ENCODE measurements around the gene DAAM2.
A peak's percentile ranks its signal among the peaks of the same experiment; 100 is the strongest.

Gene DAAM2

DNA sequence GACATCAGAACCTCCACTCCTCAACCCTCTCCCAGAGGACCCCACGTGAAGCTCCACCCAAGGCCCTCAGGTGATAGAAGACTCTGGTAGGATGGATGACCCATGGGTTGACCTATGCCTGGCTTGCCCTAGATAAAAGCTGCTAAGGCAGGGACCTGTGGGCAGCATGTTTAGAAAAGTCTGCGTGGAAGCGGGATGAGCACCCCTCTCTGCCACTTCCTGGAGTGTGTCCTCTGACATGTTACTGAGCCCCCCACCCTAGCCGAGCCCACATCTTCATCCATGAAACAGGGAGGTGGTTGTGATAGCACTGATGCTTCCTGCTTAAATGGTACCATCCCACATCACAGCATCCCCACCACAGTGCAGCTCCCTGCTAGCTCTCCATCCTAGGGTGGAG, 120.3 kb downstream of the DAAM2 start:
- no peak for DNase-seq

DNA sequence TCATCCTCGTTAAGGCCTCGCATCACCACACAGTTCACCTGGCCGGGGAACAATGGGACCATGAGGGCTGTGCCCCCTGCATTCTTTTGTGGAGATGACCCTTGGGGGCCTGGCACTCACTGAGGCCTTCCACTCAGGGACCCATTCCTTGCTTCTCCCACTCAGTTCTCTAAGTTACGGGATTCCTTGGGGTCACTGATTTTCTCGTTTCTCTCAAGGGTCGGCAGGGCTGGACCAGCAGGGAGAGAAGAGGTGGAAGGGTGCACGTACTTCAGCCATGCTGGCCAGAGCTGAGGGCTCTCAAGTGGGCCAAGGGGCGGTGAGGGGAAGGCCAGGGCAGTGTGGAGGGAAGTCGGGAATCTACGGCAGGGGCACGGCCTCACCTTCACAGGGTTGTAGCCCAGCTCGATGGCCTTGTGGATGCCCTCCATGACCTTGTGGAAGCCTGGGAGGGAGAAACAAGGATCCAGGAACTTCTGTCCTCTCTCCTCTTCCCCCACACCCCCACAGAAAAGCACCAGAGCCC, 121.3 kb downstream of the DAAM2 start:
- no peak for DNase-seq

DNA sequence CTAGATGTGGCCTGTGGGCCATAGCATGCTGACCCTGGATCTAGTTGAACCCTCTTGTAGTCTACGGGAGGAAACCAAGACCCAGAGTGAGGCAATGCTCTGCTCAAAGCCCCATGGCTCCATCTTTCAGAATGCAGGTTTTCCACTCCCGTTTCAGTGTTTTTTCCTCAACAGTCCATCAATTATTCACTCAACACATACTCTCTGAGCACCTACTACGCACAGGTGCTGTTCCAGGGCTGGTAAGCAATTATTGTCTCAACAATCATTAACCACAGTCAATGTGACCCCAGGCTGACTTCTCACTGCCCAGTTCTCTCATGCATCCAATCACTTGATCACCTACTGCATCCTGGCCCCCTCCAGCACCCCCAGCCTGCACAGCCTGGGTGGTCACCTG, 122.1 kb downstream of the DAAM2 start:
- DNase-seq: no peak

DNA sequence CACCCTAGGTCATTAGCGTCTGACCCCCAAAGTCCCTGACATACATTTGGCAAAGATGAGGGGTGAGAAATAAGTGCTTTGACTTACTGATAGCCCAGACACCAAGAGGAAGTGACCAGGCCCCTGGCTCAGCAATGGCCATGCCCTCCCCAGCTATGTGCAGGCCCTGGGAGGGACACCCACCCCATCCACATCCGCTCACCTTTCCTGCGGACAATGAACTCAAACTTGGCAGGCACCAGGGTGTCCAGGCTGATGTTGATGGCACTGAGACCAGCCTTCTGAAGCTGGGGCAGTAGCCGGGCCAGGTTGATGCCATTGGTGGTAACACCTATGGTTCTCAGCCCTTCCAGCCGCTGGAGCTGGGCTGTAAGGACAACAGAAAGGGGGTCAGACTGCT, 123.7 kb downstream of the DAAM2 start:
- no peak for DNase-seq

DNA sequence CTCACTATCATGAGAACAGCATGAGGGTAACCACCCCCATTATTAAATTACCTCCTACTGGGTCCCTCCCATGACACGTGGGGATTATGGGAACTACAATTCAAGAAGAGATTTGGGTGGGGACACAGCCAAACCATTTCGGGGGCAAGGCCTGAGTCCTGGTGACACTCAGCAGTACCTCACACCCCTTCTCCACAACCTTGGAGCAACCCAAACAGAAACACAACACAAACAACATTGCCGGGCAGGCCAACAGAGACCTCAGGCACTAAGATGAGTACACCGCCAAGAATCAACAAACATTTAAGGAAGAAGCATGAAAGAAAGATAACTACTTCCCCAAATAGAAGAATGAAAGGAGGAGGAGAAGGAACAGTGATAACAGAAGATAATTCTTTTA, 125.2 kb downstream of the DAAM2 start:
- no peak for DNase-seq

DNA sequence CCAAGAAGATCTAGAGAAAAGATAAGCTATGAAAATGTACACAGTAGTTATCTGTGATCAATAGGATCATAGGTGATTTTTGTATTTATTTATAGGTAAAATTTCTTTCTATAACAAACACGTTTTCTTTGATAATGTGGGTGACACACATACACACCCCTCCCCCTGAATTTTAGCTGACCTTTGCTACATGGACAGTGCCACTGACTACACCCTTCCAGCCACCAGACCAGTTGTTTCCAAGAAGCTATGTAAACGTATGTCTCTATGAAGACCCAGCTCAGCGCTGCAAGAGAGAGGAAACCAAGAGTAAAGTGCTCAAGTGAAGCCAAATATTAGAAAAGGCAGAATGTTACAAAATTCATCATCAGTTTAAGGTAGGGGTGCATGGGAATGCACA, 125.8 kb downstream of the DAAM2 start:
- no peak for DNase-seq

DNA sequence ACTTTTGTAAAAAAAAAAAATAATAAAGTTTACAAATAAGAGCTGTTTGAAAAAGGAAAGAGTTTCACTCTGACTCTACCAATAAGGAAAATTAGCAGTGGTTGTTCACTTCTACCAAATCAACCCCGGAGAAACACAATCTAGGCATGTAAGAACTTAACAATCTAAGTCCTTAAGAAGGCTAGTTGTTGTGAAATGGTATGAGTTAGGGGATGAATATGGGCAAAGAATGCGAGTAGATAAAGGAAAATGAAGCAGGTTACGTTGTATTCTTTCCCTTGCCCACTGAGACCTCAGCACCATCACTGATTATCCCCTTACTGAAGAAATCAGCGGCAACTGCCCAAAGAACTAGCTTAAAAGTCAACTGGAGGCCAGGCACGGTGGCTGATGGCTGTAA, 126.7 kb downstream of the DAAM2 start:
- DNase-seq: no peak

DNA sequence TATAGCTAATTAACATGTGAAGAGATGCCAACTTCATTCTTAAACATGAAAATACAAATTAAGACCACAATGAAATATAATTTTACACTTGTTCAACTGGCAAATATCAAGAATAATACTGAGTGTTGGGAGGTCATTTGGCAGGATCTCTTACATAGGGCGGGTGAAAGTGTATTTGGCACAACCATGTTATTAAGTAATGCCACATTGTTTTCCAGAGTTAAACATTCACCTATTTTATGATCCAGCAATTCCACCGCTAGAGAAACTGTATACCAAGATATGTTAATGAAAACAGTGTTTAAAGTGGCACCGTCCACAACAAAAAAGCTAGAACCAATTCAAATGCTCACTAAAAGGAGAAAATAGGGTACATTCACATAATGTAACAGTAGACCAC, 128.0 kb downstream of the DAAM2 start:
- no peak for DNase-seq

DNA sequence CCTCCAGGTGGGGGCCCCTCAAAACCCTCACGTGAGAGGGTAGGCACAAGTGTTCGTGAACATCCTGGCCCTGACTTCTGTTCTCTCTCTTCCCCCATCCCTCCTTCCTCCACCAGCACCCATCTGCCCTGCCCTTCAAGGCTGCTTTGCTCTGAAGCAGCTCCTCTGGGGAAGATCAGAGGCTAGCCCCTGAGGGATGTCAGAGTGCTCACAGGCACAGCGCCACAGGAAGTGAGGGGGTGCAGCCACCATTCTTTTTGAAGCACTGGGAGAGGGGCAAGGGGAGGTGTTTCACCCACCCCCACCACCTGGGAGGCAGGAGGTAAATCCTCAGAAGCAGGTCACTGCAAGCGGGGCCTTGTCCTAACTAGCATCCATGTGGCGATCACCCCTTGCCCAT, 130.6 kb downstream of the DAAM2 start:
- no peak for DNase-seq

DNA sequence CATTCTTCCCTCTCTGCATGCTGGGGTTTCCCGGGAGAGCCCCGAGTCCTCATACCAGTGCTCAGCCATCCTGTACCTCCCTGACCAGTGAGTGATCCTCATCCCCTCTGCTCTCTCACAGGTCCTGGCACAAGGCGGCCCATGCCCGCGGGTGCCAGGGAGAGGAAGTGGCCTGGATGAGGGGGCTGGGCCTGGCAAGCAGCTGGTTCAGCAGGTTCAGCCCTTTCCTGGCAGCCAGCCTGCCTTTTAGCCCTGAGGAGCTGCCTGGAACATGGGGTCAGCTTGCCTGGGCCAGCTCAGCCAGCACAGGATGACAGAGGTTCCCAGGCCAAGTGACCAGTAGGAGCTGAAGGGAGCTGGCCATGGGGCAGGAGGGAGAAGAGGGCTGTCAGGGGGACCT, 131.2 kb downstream of the DAAM2 start:
- DNase-seq: no peak

DNA sequence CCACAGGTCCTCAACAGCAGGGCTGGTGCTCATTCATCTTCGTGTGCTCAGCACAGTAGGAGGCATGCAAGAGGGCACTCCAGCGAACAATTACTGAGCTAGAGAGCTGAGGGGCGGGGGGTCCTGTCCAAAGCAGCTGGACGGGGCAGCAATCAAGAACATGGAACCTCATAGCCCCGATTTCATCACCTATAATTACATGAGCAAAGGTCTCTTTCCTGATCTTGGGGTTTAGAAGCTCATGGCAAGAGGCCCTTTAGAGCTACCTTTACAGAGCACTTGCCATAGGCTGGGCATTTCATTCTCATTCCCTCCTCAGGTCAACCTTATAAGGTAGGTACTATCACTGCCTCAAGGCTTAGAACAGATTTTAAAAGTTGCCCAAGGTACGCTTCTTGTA, 131.7 kb downstream of the DAAM2 start:
- DNase-seq: no peak

DNA sequence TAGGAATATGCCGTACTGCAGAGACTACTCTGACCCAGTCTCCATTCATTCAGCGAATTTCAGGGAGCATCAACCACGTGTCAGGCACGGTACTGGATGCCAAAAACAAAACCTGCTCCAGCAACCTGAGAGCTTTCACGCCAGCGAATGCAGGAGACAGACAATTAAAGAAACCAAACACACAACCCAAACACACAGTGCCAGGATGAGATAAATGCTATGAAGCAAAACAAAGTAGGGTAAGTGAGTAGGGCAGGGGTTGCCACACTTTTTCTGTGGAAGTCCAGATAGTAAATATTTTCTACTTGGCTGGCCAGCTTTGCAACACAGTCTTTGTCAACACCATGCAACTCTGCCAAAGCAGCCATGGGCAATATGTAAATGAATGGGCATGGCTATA, 132.1 kb downstream of the DAAM2 start:
- no peak for DNase-seq

DNA sequence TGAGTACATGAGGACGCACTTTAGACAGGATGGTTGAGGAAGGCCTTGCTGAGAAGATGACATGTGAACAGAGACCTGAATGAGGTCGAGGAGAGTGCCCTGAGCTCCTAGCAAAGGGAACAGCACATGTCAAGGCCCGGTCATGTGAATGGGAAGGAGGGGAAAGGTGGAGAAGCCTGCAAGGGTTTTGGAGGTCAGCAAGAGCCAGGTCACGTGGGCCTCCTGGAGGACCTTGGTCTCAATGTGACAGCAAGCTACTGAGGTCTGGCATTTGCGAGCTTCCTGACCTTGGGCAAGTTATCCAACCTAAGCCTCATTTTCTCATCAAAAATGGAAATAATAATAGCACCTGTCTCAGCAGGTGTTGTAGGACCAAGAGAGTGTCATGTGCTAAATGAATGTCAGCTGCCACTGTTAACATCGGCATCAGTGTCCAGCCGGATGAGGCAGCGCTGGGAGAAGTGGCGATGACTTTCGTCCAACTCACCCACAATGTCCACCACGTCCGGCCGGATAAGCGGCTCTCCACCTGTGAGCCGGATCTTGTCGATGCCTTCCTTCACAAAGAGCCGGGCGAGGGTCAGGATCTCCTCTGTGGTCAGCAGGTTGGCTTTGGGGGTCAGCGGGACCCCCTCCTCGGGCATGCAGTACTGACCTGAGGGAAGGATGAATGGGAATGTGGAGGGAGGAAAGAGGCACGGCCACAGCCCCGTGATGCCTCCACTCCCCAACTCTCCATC, 133.2 kb downstream of the DAAM2 start:
- DNase-seq: no peak

DNA sequence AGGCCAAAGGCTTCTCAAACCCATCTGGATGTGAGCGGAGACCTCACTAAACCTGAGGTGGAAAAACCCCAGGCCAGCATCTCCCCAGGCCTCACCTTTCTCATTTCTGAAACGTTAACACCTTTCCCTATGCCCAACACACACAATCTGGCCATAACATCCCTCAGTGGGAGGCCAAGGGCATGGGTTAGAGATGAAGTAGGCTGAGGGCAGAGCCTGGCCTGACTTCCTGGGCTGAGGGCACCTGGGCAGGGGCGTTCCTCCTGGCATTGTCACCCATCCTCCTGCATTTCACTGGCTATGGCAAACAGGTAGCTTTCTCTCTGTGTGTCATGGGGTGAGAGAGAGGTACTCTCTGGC, 133.7 kb downstream of the DAAM2 start:
- DNase-seq: no peak

DNA sequence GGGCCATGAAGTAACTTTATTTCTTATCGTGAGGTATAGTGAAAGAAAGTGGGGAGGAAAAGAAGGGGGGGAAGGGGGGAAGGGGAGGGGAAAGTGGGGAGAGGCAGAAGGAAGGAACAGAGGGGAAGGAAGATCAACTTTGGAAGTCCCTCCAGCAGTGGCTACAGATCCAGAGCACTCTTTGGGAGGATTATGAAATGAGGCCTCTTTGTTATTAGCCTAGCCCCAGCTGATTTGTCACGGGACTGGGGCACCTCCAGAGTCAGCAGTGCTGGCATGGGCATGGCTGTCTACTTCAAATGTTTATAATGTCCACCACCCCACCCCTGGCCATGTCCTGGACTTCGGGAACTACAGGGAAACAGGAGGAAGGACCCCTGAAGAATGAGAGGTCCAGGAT, 134.5 kb downstream of the DAAM2 start:
- DNase-seq: no peak

DNA sequence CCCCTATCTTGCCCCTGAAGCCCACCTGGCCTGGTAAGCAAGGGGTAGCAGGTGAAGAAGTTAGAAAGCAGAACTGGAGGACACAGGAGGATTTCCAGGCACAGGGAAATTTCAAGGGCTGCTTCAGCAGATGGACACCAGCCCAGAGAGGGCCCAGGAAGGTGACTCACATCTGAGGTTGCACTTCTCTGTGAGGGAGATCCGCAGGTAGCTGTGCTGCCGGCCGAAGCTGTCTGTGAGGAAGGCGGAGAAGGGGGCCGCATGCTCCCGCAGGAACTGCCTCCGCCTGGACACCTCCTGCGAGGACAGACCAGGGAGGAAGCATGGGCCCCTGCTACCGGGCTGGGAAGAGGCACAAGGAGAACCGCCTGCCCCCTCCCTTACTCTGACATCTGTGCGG, 135.0 kb downstream of the DAAM2 start:
- no peak for DNase-seq

DNA sequence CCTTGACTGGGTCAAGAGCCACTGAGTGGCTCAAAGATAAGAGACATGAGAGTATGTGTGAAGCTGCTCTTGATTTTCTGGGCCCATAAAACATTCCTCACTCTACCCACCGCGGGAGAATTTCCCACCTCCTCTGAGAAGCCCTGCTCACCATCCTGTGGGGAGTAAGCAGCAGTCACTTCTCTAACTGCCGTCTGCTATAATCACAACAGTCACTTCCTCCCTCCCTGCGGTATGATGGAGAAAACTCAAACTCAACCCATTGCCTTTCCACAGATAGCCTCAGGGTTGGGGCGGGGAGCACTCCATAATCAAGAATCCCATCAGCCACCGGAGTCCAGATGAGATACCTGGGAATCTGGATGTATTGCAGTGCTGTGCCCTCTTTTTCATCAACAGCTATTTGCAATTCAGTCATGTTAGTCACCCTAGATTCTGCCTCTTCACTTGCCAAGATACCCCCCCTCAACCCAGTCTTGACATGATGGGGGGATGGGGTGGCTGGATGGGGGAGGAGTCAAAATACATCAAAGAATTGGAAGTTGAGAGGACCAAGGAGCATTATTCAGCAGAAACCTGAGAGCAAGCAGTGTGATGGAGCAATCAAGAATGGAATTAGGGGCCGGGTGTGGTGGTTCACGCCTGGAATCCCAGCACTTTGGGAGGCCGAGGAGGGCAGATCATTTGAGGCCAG, 137.0 kb downstream of the DAAM2 start:
- no peak for DNase-seq

DNA sequence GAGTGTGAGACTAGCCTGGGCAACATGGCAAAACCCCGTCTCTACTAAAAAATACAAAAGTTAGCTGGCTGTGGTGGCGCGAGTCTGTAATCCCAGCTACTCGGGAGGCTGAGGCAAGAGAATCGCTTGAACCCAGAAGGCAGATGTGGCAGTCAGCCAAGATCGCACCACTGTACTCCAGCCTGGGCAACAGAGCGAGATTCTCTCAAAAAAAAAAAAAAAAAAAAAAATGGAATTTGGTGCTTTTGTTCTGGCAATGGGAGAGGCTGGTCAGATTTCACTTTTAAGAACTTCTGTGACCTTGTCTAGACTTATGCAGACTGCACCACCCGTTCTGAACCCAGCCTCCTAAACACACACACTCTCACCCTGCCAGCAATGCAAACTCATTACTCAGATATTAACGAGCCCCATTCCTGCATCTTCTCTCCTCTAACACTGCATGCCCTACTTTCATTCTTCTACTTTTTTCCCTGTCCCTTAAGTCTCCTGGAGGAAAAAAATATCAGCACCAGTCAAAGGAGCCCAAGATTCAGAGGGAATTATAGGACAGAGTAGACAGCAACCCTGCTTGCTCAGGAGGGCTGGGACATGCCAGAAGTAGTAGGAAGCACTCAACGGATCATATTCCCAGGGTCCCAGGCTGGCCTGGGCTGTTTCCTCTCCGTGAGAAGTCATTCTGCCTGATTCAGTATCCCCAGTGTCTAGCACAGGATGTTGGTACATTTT, 137.7 kb downstream of the DAAM2 start:
- no peak for DNase-seq

DNA sequence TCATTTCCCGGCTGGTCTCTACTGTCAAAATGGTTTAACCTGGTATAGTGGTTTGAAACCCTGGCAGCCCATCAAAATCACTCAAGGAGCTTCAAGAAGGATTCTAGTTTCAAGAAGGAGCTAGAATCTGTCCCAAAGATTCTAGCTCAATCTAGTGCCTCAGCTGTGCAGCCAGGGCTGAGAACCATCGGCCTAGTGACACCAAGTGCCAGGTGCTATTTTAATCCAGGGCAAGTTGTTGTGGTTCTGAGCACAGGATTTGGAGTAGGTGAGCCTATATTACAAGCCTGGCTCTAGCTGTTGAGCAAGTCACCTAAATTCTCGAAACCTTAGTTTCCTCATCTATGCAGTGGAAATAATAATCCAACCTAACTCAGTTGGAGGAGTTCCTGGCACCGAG, 138.4 kb downstream of the DAAM2 start:
- DNase-seq: no peak

DNA sequence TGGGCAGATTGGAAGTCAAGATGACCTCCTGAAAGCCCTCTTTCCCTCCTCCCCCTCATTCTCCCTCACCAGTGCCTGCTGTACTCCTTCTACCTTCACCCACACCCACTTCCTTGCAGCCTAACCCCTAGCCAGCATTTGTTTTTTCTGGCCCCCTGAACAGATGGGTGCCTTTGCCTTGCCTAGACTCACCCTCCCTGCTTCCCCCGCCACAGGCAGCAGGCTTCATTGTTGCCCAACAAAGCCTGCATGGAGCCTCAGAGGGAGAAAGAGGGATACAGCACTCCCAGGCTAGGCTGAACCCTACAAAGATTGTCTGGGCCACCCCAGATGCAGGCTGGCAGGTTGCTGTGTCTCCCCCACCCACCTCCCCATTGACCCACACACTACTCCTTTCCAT, 139.4 kb downstream of the DAAM2 start:
- no peak for DNase-seq

DNA sequence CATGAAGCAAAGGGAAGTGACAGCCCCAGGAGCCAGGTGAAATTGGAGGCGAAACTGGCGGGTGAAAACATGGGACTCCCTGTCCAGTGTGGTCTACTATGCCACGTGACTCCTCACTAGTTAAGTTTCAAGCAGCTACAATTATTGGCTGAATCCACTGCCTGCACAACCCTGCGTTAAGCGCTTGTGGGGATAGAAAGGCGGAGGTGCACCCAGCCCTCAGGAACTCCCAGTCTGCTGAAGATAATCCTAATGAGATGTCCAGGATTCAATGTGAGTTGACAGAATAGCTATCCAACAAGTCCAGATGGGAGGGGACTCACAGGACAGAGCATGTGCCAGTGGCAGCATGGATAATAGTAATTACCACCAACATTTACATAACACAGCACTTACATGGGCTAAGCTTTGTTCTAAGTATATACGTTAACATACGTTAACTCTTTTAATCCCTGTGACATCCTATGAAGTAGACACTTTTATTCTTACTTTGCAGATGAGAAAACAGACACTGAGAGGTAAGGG, 140.3 kb downstream of the DAAM2 start:
- DNase-seq: no peak

DNA sequence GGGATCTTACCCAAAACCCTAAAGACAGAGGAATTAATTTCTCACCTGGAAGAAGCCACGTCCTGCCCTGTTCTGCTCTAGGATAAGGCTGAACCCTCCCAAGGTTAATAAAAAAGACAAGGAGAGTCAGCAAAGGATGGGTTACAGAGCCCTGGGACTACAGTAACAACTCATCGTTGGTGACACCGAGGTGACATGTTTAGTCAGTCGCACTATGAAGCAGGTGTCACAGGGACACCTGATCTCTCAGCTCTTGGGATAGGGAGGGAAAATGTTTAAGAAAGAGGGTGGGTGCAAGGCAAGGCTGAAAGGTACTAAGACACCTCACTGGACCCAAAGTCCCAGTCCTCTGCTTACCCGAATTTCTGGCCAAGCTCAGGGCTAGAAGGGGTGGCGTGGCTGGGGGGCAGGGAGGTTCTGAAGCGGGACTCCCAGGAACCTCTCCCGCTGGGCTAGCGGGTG, 141.5 kb downstream of the DAAM2 start:
- DNase-seq: no peak

DNA sequence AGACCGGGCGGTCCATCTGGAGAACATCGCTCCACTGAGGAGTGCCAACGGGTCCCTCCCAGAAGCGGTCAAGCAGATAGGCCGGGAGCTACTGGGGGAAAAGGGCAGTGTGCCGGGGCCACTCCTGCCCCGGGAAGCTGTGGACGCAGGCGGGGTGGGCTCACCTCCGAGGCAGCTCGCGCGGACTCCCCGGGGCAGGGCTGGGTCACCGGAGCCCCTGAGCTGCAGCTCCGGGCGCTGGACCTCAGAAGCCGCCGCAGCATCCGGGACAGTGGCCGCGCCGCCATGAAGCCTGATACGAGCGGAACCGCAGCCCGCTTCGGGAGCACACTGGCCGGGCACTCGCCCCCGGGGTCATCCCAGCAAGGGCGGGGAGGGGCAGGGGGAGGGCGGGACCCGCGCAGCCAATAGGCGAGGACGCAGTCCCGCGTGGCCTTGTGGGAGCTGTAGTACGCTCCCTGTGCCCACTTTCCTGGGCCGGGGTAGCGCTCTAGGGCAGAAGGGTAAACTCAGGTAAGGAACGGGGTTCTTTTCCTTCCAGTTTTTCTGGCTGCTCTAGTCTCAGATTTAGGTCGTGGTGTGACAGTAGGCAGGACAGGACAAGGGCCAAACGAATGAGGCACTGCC, 142.1 kb downstream of the DAAM2 start, which contains the start of gene MOCS1:
Gene MOCS1, minus strand, starts transcription at position 332 of the 627 bp plus-strand sequence. Its CDS starts 45 bp downstream, at position 287.
- peak; percentile 54 for DNase-seq

Measured in NCI-H1105 treated with DMSO at 0.1 percent for 48 hours (cell line).